H1 (cell line): Measurements from ENCODE around the gene PCDH9. TPM values are rescaled to one million over a fixed set of nuclear protein-coding genes. Genes with fewer than 3 reads are reported as not detected.

Source experiments
- CTCF ChIA-PET: fragments of 300-600 bp; sonication (Branson Sonifier 250); formaldehyde crosslinking; loops from one replicate; lab custom pipeline; 2021; ENCODE audit not compliant: partially characterized antibody; lab: Charles Lee
- POLR2A ChIA-PET: fragments of 300-600 bp; sonication (Branson Sonifier 250); formaldehyde crosslinking; loops from one replicate; lab custom pipeline; 2021; ENCODE audit warnings: inconsistent platforms; ENCODE audit not compliant: partially characterized antibody; lab: Charles Lee
- DNase-seq, 2 experiments: peaks; one replicate each; pipeline versions ENCODE4 v3.0.0 to v3.0.0-alpha.2; 2010 to 2022; ENCODE audit warnings: low spot score in 2 of 2, low read depth in 1 of 2, mixed read lengths in 1 of 2
- FAIRE-seq: peaks from 2 replicates; lab custom pipeline; 2011; peaks lifted over from hg19 to GRCh38; lab: Jason Lieb, UNC
- H2AFZ ChIP-seq: 2 replicates; pipeline ENCODE4 v1.8.1; 2012; ENCODE audit warnings: low read length, inconsistent platforms
- H2AK5ac ChIP-seq: 2 replicates; pipeline ENCODE4 v1.6.1; 2013; ENCODE audit warnings: low read depth, low read length
- H2BK120ac ChIP-seq: replicated peaks from 2 replicates; pipeline ENCODE3; 2013; ENCODE audit warnings: low read depth, low read length, inconsistent platforms
- H2BK12ac ChIP-seq: 2 replicates; pipeline ENCODE4 v1.6.1; 2013; ENCODE audit warnings: low read depth, low read length
- H2BK15ac ChIP-seq: 2 replicates; pipeline ENCODE4 v1.6.1; 2013; ENCODE audit warnings: low read length
- H2BK20ac ChIP-seq: 2 replicates; pipeline ENCODE4 v1.6.1; 2013; ENCODE audit warnings: low read length
- H2BK5ac ChIP-seq: 2 replicates; pipeline ENCODE4 v1.6.1; 2013; ENCODE audit warnings: low read depth, low read length
- H3K14ac ChIP-seq: 2 replicates; pipeline ENCODE4 v1.6.1; 2013; ENCODE audit warnings: inconsistent platforms; ENCODE audit not compliant: insufficient read length
- H3K18ac ChIP-seq: 2 replicates; pipeline ENCODE4 v1.6.1; 2013; ENCODE audit warnings: low read length; ENCODE audit errors: extremely low read depth
- H3K23ac ChIP-seq: 2 replicates; pipeline ENCODE4 v1.6.1; 2013; ENCODE audit warnings: inconsistent platforms; ENCODE audit not compliant: insufficient read length
- H3K23me2 ChIP-seq: 2 replicates; pipeline ENCODE4 v1.6.1; 2013; ENCODE audit warnings: low read depth, low read length
- H3K27ac ChIP-seq: 2 replicates; pipeline ENCODE4 v1.6.1; 2011; ENCODE audit warnings: low read depth, low read length, inconsistent platforms
- H3K27me3 ChIP-seq, 4 experiments: replicated peaks in 1 of 4; 1 replicate in 1 of 4; 2 replicates in 3 of 4; pipeline versions ENCODE4 v1.6.1 to v1.8.1; 2011 to 2013; ENCODE audit warnings: low read length in 3 of 4, mild to moderate bottlenecking in 3 of 4, inconsistent platforms in 2 of 4, mixed read lengths in 2 of 4, moderate library complexity in 1 of 4; ENCODE audit not compliant: control insufficient read depth in 3 of 4, insufficient read depth in 3 of 4; ENCODE audit errors: extremely low read depth in 1 of 4
- H3K36me3 ChIP-seq, 4 experiments: 2 replicates each; pipeline versions ENCODE4 v1.6.1 to v1.8.1; 2011 to 2013; ENCODE audit warnings: mild to moderate bottlenecking in 4 of 4, low read length in 3 of 4, moderate library complexity in 2 of 4, control low read depth in 1 of 4, inconsistent platforms in 1 of 4; ENCODE audit not compliant: insufficient read depth in 4 of 4, control insufficient read depth in 2 of 4
- H3K4ac ChIP-seq: replicated peaks from 2 replicates; pipeline ENCODE3; 2013; ENCODE audit warnings: low read length, low read depth, mixed read lengths, inconsistent platforms; ENCODE audit not compliant: insufficient read length
- H3K4me1 ChIP-seq, 4 experiments: replicated peaks in 1 of 4; 1 replicate in 1 of 4; 2 replicates in 3 of 4; pipeline versions ENCODE4 v1.6.1 to v1.8.1; 2011 to 2013; ENCODE audit warnings: low read length in 3 of 4, inconsistent platforms in 2 of 4, mixed read lengths in 1 of 4; ENCODE audit not compliant: insufficient read depth in 4 of 4, control insufficient read depth in 3 of 4
- H3K4me2 ChIP-seq, 2 experiments: 2 replicates each; pipeline versions ENCODE4 v1.6.1 to v1.8.1; 2011 to 2013; ENCODE audit warnings: low read depth in 2 of 2, low read length in 2 of 2, control low read depth in 1 of 2, inconsistent platforms in 1 of 2, mild to moderate bottlenecking in 1 of 2; ENCODE audit not compliant: insufficient read depth in 1 of 2
- H3K4me3 ChIP-seq, 4 experiments: fragments of 200-600, 300-600 bp in 1 of 4; sonication (generic), shearing (Covaris generic), sonication (Bioruptor Twin) in 1 of 4; 2 replicates each; pipeline versions ENCODE4 v1.5.1 to v1.8.1; 2011 to 2016; ENCODE audit warnings: low read length in 4 of 4, low read depth in 3 of 4, control low read depth in 2 of 4, inconsistent platforms in 2 of 4, mild to moderate bottlenecking in 2 of 4, mixed read lengths in 1 of 4, moderate library complexity in 1 of 4; ENCODE audit not compliant: insufficient read depth in 2 of 4; ENCODE audit errors: extremely low read depth in 1 of 4
- H3K56ac ChIP-seq: replicated peaks from 2 replicates; pipeline ENCODE3; 2013; ENCODE audit warnings: low read depth, mild to moderate bottlenecking, mixed read lengths, low read length, inconsistent platforms; ENCODE audit not compliant: insufficient read length
- H3K79me1 ChIP-seq: 2 replicates; pipeline ENCODE4 v1.6.1; 2013; ENCODE audit warnings: low read depth, low read length, control low read depth
- H3K79me2 ChIP-seq, 2 experiments: 2 replicates each; pipeline versions ENCODE4 v1.6.1 to v1.8.1; 2012 to 2013; ENCODE audit warnings: low read length in 2 of 2, mild to moderate bottlenecking in 2 of 2, inconsistent platforms in 1 of 2; ENCODE audit not compliant: insufficient read depth in 2 of 2, control insufficient read depth in 1 of 2
- H3K9ac ChIP-seq, 4 experiments: replicated peaks in 1 of 4; 1 replicate in 1 of 4; 2 replicates in 3 of 4; pipeline versions ENCODE4 v1.6.1 to v1.8.1; 2011 to 2013; ENCODE audit warnings: low read depth in 3 of 4, low read length in 3 of 4, control low read depth in 2 of 4, mild to moderate bottlenecking in 2 of 4, moderate library complexity in 2 of 4, inconsistent platforms in 1 of 4; ENCODE audit errors: extremely low read depth in 1 of 4
- H3K9me3 ChIP-seq, 2 experiments: 2 replicates each; pipeline versions ENCODE4 v1.6.1 to v1.8.1; 2012 to 2013; ENCODE audit warnings: mild to moderate bottlenecking in 2 of 2, moderate library complexity in 2 of 2, control low read depth in 1 of 2, inconsistent platforms in 1 of 2, low read depth in 1 of 2, low read length in 1 of 2, mixed read lengths in 1 of 2; ENCODE audit not compliant: insufficient read depth in 2 of 2
- H4K20me1 ChIP-seq, 2 experiments: replicated peaks in 1 of 2; 2 replicates each; pipeline versions ENCODE3 to v1.8.1; 2011 to 2013; ENCODE audit warnings: inconsistent platforms in 2 of 2, low read length in 2 of 2, mild to moderate bottlenecking in 1 of 2; ENCODE audit not compliant: insufficient read depth in 2 of 2, control insufficient read depth in 1 of 2
- H4K5ac ChIP-seq: 2 replicates; pipeline ENCODE4 v1.6.1; 2013; ENCODE audit warnings: low read length, low read depth, mixed read lengths, inconsistent platforms; ENCODE audit not compliant: insufficient read length
- H4K8ac ChIP-seq: 2 replicates; pipeline ENCODE4 v1.8.0; 2013; ENCODE audit warnings: mild to moderate bottlenecking, moderate library complexity, low read length, inconsistent platforms; ENCODE audit not compliant: insufficient read depth; ENCODE audit errors: extremely low read depth
- H4K91ac ChIP-seq: replicated peaks from 2 replicates; pipeline ENCODE3; 2013; ENCODE audit warnings: low read length, mixed read lengths, inconsistent platforms; ENCODE audit not compliant: insufficient read length
- CBX5 ChIP-seq: fragments of 300-800, 300-1000 bp; sonication (generic); IDR thresholded peaks from 2 replicates; pipeline ENCODE4 v1.7.1; 2016; ENCODE audit warnings: antibody characterized with exemption, low read length, low read depth
- CREB1 ChIP-seq: IDR thresholded peaks from 2 replicates; pipeline ENCODE4 v1.6.1; 2012; ENCODE audit warnings: inconsistent platforms
- GABPA ChIP-seq: IDR thresholded peaks from 2 replicates; pipeline ENCODE4 v1.6.1; 2011; ENCODE audit warnings: mild to moderate bottlenecking, low read length, moderate library complexity, borderline replicate concordance; ENCODE audit not compliant: insufficient read depth
- KDM5A ChIP-seq: fragments of 200-600 bp; IDR thresholded peaks from 2 replicates; pipeline ENCODE4 v1.7.1; 2012; ENCODE audit warnings: mild to moderate bottlenecking, low read length, inconsistent platforms, mixed read lengths
- MAX ChIP-seq: IDR thresholded peaks from 2 replicates; pipeline ENCODE4 v1.6.1; 2012; ENCODE audit warnings: inconsistent platforms
- RAD21 ChIP-seq, 2 experiments: IDR thresholded peaks in 1 of 2; conservative IDR thresholded peaks in 1 of 2; 2 replicates each; pipeline ENCODE4 v1.6.1; 2011; ENCODE audit warnings: low read depth in 2 of 2, low read length in 2 of 2, improper control_type of control experiment in 1 of 2, inconsistent platforms in 1 of 2, mild to moderate bottlenecking in 1 of 2, moderate library complexity in 1 of 2
- RNF2 ChIP-seq: fragments of 200-900, 300-1000 bp; sonication (generic); IDR thresholded peaks from 2 replicates; pipeline ENCODE4 v1.7.1; 2016; ENCODE audit warnings: borderline replicate concordance, low read depth, mild to moderate bottlenecking, antibody characterized with exemption, low read length; ENCODE audit not compliant: poor library complexity, severe bottlenecking; ENCODE audit errors: missing control alignments
- RXRA ChIP-seq: IDR thresholded peaks from 2 replicates; pipeline ENCODE4 v1.6.1; 2011; ENCODE audit warnings: low read depth, mild to moderate bottlenecking, low read length, moderate library complexity; ENCODE audit not compliant: insufficient read depth
- SP2 ChIP-seq: IDR thresholded peaks from 2 replicates; pipeline ENCODE4 v1.6.1; 2012; ENCODE audit warnings: mild to moderate bottlenecking, low read length, inconsistent platforms
- SP4 ChIP-seq: IDR thresholded peaks from 2 replicates; pipeline ENCODE4 v1.6.1; 2012; ENCODE audit warnings: low read length, inconsistent platforms
- TEAD4 ChIP-seq: IDR thresholded peaks from 2 replicates; pipeline ENCODE4 v1.6.1; 2012; ENCODE audit warnings: low read depth, low read length, inconsistent platforms, mixed read lengths
- USF2 ChIP-seq: IDR thresholded peaks from 2 replicates; pipeline ENCODE4 v1.6.1; 2011; ENCODE audit warnings: low read length, improper control_type of control experiment
- YY1 ChIP-seq: IDR thresholded peaks from 2 replicates; pipeline ENCODE4 v1.6.1; 2011; ENCODE audit warnings: low read depth, mild to moderate bottlenecking, low read length
- WGBS, 2 experiments: shearing (Covaris generic) in 1 of 2; methylation state at CpG; one replicate each; pipeline versions ENCODE4 v1.1.6 to v1.1.7; 2013 to 2015; ENCODE audit warnings: low lambda C conversion rate in 2 of 2, mixed read lengths in 2 of 2, inconsistent platforms in 1 of 2, low coverage in 1 of 2, missing lambda C conversion rate in 1 of 2; ENCODE audit not compliant: insufficient replicate concordance in 2 of 2, insufficient coverage in 1 of 2, insufficient read length in 1 of 2; ENCODE audit errors: extremely low coverage in 1 of 2, missing lambda C conversion rate in 1 of 2; 5-methylcytosine and 5-hydroxymethylcytosine counted together
- polyA plus RNA-seq, 7 experiments: library from polyadenylated mRNA; depleted of rRNA in 3 of 7; stranded (reverse) in 5 of 7; unstranded in 2 of 7; fragments of >200 nt in 5 of 7; fragments of 200-250 nt in 2 of 7; gene quantifications; 1 replicate in 5 of 7; 2 replicates in 1 of 7; 4 replicates in 1 of 7; pipeline versions ENCODE4 v1.2.1 to v1.2.3, GENCODE V29; 2011 to 2013; ENCODE audit warnings: missing spikeins in 2 of 7, mixed read lengths in 2 of 7
- total RNA-seq: library from RNA; stranded (reverse); fragmentation: NEBNext Ultra II Directional; extraction: Animal tissue kit (Norgen Biotek cat#: 25700); gene quantifications from 2 replicates; pipeline ENCODE4 v1.2.1, GENCODE V29; 2021

PCDH9 gene
- total and polyA plus RNA-seq, 2 of the 8 experiments (the other 6 are each of a cell fraction or from before 2014, with no cell fraction given): 0.12 to 0.60 TPM

- Histone ChIP-seq H2BK5ac (no peak overlapping the region), H3K23me2 (no peaks in the 10 kb centered on the region), H3K4ac (no peak overlapping the region), H3K36me3 (no peaks in the 10 kb centered on the region), H3K4me2 (no peak overlapping the region), H3K23ac (no peak overlapping the region), H4K20me1 (no peaks in the 10 kb centered on the region), H3K9ac (no peak overlapping the region), H3K56ac (no peak overlapping the region), H3K4me1 (no peaks in the 10 kb centered on the region), H2AK5ac (no peak overlapping the region), H2BK120ac (no peak overlapping the region), H4K91ac (no peak overlapping the region), H2BK20ac (no peak overlapping the region), H3K18ac (no peak overlapping the region), H2AFZ (0 out of 2 replicates have a peak overlapping the region, but pooled peaks have one; percentile 37), H3K79me2 (no peaks in the 10 kb centered on the region), H3K9me3 (no peaks in the 10 kb centered on the region), H4K8ac (no peak overlapping the region), H3K79me1 (no peaks in the 10 kb centered on the region), H2BK12ac (no peak overlapping the region), H3K27me3 (no peaks in the 10 kb centered on the region), H2BK15ac (no peak overlapping the region), H3K14ac (no peak overlapping the region), H3K4me3 (no peak overlapping the region), H3K27ac (no peak overlapping the region), H4K5ac (no peak overlapping the region)
- WGBS, 2 experiments: 88% methylated on average over 9 of the region's 9 CpGs; no CpG with 5 or more reads in 1 of the 2 experiments
- DNase-seq (no peak), FAIRE-seq (no peak)
- TF ChIP-seq RXRA (no peak), SP2 (no peak), MAX (no peak), KDM5A (no peak), RNF2 (no peak), USF2 (no peak), YY1 (no peak), SP4 (no peak), TEAD4 (no peak), CREB1 (no peak), GABPA (no peak), CBX5 (no peak), RAD21 (IDR thresholded peaks at IDR 0.05 in 1 of 2, conservative IDR thresholded peaks at IDR 0.05 in 1 of 2; ENCODE audit: low read depth in 2 of 2, low read length in 2 of 2) (no peak)
- POLR2A ChIA-PET: no interaction called here
- CTCF ChIA-PET: no interaction called here
These were observed 395.0 kb downstream of the PCDH9 start for GRCh38 chr13:66835040-66835628.
